Pericardium fibroblast (primary cell): ENCODE measurements around the gene HSPB6. TPM values are rescaled to one million over a fixed set of nuclear protein-coding genes. Genes with fewer than 3 reads are reported as not detected.

Experiments
- total RNA-seq: library from RNA; depleted of rRNA; stranded (reverse); fragments of >200 nt; gene quantifications from 2 replicates; pipeline ENCODE4 v1.2.3, GENCODE V29; 2015

The HSPB6 gene, protein sequence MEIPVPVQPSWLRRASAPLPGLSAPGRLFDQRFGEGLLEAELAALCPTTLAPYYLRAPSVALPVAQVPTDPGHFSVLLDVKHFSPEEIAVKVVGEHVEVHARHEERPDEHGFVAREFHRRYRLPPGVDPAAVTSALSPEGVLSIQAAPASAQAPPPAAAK
- total RNA-seq: 142 and 170 TPM in 2 replicates

GRCh38 chr19:35756377-35757230 lies at the start of gene HSPB6:
TSS of gene HSPB6 (minus strand) at chr19:35757029. CDS start at chr19:35757008, 21 bp downstream.

GRCh38 chr19:35775298-35776101 lies 18.7 kb upstream of the HSPB6 start, which contains the start of gene ARHGAP33:
TSS of gene ARHGAP33 (plus strand) at chr19:35775564. CDS start at chr19:35775659, 95 bp downstream.

DNA sequence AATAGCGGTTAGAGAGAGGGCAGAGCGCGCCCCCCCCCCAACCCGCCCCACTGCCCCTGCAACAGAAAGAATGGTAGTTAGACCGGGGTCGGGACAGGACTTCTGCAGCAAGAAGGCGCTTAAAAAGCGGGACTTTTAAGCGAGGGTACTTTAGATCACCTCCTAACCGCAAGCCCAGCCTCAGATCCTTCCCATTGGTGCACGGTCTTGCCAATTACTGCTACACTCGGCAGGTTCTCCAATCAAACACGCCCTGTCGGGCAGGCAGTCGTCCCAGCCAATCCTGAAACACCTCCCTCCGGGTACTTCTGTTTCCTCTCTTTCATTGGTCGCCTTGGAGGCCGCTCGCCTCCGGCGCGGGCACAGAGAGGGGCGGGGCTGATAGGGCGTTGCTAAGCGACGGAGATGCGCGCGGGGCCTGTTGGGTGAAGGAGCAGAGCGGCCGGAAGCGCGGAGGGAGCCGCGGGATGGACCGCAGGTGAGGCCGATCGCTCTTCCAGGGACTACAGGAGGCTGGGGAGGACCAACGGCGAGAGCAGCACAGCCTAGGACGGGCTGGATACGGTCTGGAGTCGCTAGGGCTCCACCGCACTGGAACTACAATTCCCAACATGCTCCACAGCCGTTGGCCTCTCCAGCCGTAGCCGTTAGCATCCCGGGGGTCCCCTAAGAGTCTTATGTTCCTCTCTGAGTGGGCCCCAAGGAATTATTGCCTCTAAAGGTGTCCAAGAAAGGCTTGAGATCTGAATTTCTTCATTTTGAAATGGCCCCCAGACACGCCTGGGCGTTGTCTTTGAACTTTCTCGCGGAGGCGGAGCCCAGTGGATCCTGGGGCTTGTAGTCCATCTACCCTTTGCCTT lies 1.1 kb upstream of the HSPB6 start, which contains the start of gene PROSER3:
Gene PROSER3, plus strand, starts transcription at position 428 of the 860 bp plus-strand sequence. Its CDS starts 40 bp downstream, at position 468.

DNA sequence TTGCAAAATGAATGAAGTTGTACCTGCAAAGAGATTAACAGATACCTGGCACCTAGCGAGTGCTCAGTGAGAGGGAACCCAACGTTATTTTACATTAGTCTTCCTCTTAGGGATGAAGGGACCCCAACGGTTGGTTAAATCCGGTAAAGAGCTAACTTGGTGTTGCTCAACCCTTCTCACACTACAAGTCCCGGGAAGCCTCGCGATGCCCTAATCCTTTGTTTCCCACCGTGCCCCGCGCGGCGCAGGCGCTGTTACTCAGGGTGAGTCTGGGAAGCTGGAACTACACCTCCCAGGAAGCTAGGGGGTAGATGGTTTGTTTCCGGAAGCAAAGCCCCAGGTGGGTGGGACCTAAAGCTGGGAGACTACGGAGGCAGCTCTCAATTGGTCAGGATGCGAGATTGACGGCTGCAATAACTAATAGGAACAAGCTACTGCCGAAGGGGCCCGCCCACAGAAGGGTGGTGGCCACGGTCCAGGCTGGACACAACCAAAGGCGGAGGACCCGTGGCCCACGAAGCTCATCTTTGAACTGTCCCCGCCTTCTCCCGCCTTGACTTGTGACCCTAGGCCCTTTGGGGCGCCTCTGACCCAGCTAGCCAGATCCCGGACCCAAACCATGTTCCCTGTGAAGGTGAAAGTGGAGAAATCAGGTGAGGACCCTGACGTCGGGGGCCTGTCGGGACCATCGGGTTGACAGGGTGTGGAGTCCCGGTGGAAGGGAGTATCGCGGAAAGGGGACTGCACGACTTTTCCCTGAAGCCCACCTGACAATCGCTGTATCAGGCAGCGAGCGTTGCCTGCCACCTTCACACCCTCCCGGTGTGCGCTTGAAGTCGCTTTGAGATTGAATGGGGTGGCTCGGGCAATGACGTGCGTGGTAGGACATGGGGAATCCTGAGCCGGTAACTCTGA lies 8.5 kb downstream of the HSPB6 start, which contains the start of gene LIN37:
Gene LIN37, plus strand, starts transcription at position 471 of the 915 bp plus-strand sequence. Its CDS starts 149 bp downstream, at position 620.

GRCh38 chr19:35745328-35746086 lies 11.3 kb downstream of the HSPB6 start, which contains the start of the genes PSENEN and U2AF1L4:
TSS of gene PSENEN (plus strand) at chr19:35745651. CDS start at chr19:35745931, 280 bp downstream.
TSS of gene U2AF1L4 (minus strand) at chr19:35745418. CDS start at chr19:35745391, 27 bp downstream.

DNA sequence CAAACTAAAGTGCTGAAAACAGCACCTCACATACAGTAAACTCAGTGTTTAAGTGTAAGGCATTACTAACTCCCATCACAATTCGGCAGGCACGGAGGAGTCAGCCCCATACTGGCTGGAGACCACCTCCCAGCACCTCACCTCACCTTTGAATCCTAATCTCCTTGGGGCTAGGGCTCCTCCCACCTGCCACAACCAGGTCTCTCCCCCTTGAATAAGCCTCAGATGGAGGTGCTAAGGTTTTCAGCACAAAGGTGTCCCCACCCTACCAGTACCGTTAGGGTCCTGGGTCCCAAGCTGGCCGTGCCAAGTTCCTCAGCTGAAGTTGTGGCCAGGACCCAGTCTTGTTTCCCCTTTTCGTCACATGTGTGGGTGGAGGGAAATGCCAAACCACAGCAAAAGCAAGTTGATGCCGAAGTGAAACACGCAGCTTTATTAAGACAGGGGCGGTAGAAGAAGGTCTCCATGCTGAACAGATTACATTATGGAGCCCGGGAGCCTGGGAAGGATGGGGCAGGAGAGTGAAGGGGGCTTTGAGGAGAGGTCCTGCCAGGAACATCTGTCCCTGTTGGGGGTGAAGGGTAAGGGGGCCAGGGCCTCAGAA lies 14.6 kb downstream of the HSPB6 start, which contains the start of gene IGFLR1:
Gene IGFLR1, minus strand, starts transcription at position 332 of the 604 bp plus-strand sequence. CDS start 1,272 bp downstream, outside the sequence.

DNA sequence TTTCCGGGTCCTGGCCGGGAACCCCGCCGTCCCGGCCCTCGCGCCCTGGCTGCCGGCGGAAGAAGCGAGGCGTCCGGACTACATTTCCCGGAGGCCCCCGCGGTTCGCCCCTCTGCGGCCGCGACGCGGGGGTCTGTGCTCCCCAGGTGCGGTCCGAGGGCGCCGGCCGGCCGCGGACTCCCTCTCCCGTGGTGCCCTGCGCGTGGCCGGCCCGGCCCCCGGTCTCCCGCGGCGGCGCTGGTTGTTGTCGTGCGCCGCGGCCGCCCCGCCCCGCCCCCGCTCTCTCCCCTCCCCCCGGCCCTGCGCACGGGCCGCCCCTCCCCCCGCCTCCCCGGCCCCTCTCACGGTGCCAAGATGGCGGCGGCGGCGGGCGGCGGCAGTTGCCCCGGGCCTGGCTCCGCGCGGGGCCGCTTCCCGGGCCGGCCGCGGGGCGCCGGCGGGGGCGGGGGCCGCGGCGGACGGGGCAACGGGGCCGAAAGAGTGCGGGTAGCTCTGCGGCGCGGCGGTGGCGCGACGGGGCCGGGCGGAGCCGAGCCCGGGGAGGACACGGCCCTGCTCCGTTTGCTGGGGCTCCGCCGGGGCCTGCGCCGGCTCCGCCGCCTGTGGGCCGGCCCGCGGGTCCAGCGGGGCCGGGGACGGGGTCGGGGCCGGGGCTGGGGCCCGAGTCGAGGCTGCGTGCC lies 39.0 kb downstream of the HSPB6 start, which contains the start of gene KMT2B:
Gene KMT2B, plus strand, starts transcription at position 339 of the 680 bp plus-strand sequence. Its CDS starts 16 bp downstream, at position 355.

Other genes starting within 250 kb of the HSPB6 start
- gene DMKN, start 243.4 kb downstream of the HSPB6 start, total RNA-seq: 22.8 and 37.0 TPM in 2 replicates
- gene SBSN, start 228.7 kb downstream of the HSPB6 start, total RNA-seq: 0.82 and 11.0 TPM in 2 replicates
- gene GAPDHS, start 223.6 kb downstream of the HSPB6 start, total RNA-seq: not detected in 2 replicates
- gene TMEM147, start 211.4 kb downstream of the HSPB6 start, total RNA-seq: 106 and 108 TPM in 2 replicates
- not detected in 2 replicates for gene ATP4A, start 193.4 kb downstream of the HSPB6 start, total RNA-seq
- gene PMIS2, start 170.9 kb downstream of the HSPB6 start, total RNA-seq: not detected in 2 replicates
- 6.2 and 7.6 TPM in 2 replicates for gene HAUS5, start 144.3 kb downstream of the HSPB6 start, total RNA-seq
- gene RBM42, start 128.0 kb downstream of the HSPB6 start, total RNA-seq: 75.2 and 76.0 TPM in 2 replicates
- 1.2 and 3.4 TPM in 2 replicates for gene ETV2, start 115.3 kb downstream of the HSPB6 start, total RNA-seq
- 325 and 420 TPM in 2 replicates for gene COX6B1, start 108.7 kb downstream of the HSPB6 start, total RNA-seq
- gene UPK1A, start 90.5 kb downstream of the HSPB6 start, total RNA-seq: not detected in 2 replicates
- not detected in 2 replicates for gene ZBTB32, start 52.5 kb downstream of the HSPB6 start, total RNA-seq
- gene KMT2B, start 39.0 kb downstream of the HSPB6 start, total RNA-seq: 13.9 and 17.9 TPM in 2 replicates
- 9.8 and 13.5 TPM in 2 replicates for gene IGFLR1, start 14.6 kb downstream of the HSPB6 start, total RNA-seq
- 11.0 and 18.2 TPM in 2 replicates for gene U2AF1L4, start 11.6 kb downstream of the HSPB6 start, total RNA-seq
- 39.8 and 52.0 TPM in 2 replicates for gene PSENEN, start 11.4 kb downstream of the HSPB6 start, total RNA-seq
- 11.7 and 13.5 TPM in 2 replicates for gene LIN37, start 8.5 kb downstream of the HSPB6 start, total RNA-seq
- gene PROSER3, start 1.1 kb upstream of the HSPB6 start, total RNA-seq: 5.8 and 7.5 TPM in 2 replicates
- gene ARHGAP33, start 18.5 kb upstream of the HSPB6 start, total RNA-seq: 3.0 and 6.7 TPM in 2 replicates
- gene PRODH2, start 55.8 kb upstream of the HSPB6 start, total RNA-seq: not detected in 2 replicates
- not detected in 2 replicates for gene NPHS1, start 95.5 kb upstream of the HSPB6 start, total RNA-seq
- gene KIRREL2, start 99.9 kb upstream of the HSPB6 start, total RNA-seq: 0.17 TPM in 1 of 2 replicates, not detected in the other
- 8.9 and 27.8 TPM in 2 replicates for gene APLP1, start 111.5 kb upstream of the HSPB6 start, total RNA-seq
- 0.34 and 1.5 TPM in 2 replicates for gene NFKBID, start 143.5 kb upstream of the HSPB6 start, total RNA-seq
- not detected in 2 replicates for gene HCST, start 145.5 kb upstream of the HSPB6 start, total RNA-seq
- not detected in 2 replicates for gene TYROBP, start 151.3 kb upstream of the HSPB6 start, total RNA-seq
- 8.6 and 9.7 TPM in 2 replicates for gene LRFN3, start 179.3 kb upstream of the HSPB6 start, total RNA-seq
- 37.3 and 43.3 TPM in 2 replicates for gene SDHAF1, start 238.2 kb upstream of the HSPB6 start, total RNA-seq